Osteoblast (primary cell): ENCODE measurements around the gene CDC42BPA. TPM values are rescaled to one million over a fixed set of nuclear protein-coding genes. Genes with fewer than 3 reads are reported as not detected.

Experiments
- DNase-seq: peaks from one replicate; pipeline ENCODE4 v3.0.0; 2011; ENCODE audit warnings: low spot score, mixed read lengths; ENCODE audit not compliant: insufficient read length; ENCODE audit errors: missing footprints
- H2AFZ ChIP-seq: 2 replicates; pipeline ENCODE4 v1.6.0; 2011; ENCODE audit warnings: mild to moderate bottlenecking, low read length
- H3K27ac ChIP-seq: 2 replicates; pipeline ENCODE4 v1.5.1; 2011; ENCODE audit warnings: mild to moderate bottlenecking, low read depth, low read length, moderate library complexity
- H3K27me3 ChIP-seq: 2 replicates; pipeline ENCODE4 v1.6.0; 2012; ENCODE audit warnings: mild to moderate bottlenecking, control low read depth, inconsistent platforms, low read length, moderate library complexity; ENCODE audit not compliant: insufficient read depth
- H3K36me3 ChIP-seq: 2 replicates; pipeline ENCODE4 v1.5.1; 2011; ENCODE audit warnings: mild to moderate bottlenecking, low read length, control low read depth, moderate library complexity; ENCODE audit not compliant: insufficient read depth
- H3K4me1 ChIP-seq: 2 replicates; pipeline ENCODE4 v1.5.1; 2011; ENCODE audit warnings: mild to moderate bottlenecking, low read length, control low read depth, moderate library complexity; ENCODE audit not compliant: insufficient read depth
- H3K4me2 ChIP-seq: 2 replicates; pipeline ENCODE4 v1.6.0; 2011; ENCODE audit warnings: mild to moderate bottlenecking, low read length; ENCODE audit not compliant: insufficient read depth
- H3K4me3 ChIP-seq: fragments of 200-600 bp; sonication (generic); 3 replicates; pipeline ENCODE4 v1.5.1; 2012; ENCODE audit warnings: mild to moderate bottlenecking, low read length, inconsistent platforms; ENCODE audit not compliant: insufficient read depth
- H3K79me2 ChIP-seq: 2 replicates; pipeline ENCODE4 v1.6.0; 2012; ENCODE audit warnings: mild to moderate bottlenecking, low read length, control low read depth, inconsistent platforms; ENCODE audit not compliant: insufficient read depth
- H3K9me3 ChIP-seq: 2 replicates; pipeline ENCODE4 v1.5.1; 2011; ENCODE audit warnings: low read depth, low read length, control low read depth
- H4K20me1 ChIP-seq: 2 replicates; pipeline ENCODE4 v1.6.0; 2012; ENCODE audit warnings: mild to moderate bottlenecking, low read length, control low read depth; ENCODE audit not compliant: insufficient read depth
- CTCF ChIP-seq: IDR thresholded peaks from 2 replicates; pipeline ENCODE4 v1.5.1; 2011; ENCODE audit warnings: mild to moderate bottlenecking, low read depth, low read length, moderate library complexity; ENCODE audit errors: extremely low read depth
- total RNA-seq: library from RNA; depleted of rRNA; stranded (reverse); fragments of >200 nt; gene quantifications from 2 replicates; pipeline ENCODE4 v1.2.3, GENCODE V29; 2012

CDC42BPA gene
- total RNA-seq, 1 donor, result 77.8 TPM

- no peak for TF ChIP-seq CTCF
- Histone ChIP-seq H3K4me2 (no peak overlapping the region), H2AFZ (no peak overlapping the region), H3K27me3 (no peaks in the 10 kb centered on the region), H3K27ac (no peak overlapping the region), H3K9me3 (no peaks in the 10 kb centered on the region), H3K36me3 (no peaks in the 10 kb centered on the region), H3K4me3 (no peak overlapping the region), H3K79me2 (no peaks in the 10 kb centered on the region), H3K4me1 (no peaks in the 10 kb centered on the region), H4K20me1 (peaks cover 2% of the 10 kb centered on the region)
- DNase-seq, result no peak
Measured at GRCh38 chr1:226948996-226949395, 369.3 kb downstream of the CDC42BPA start.

GRCh38 chr1:226948480-226948879 lies 369.8 kb downstream of the CDC42BPA start:
- Histone ChIP-seq H2AFZ (no peak overlapping the region), H4K20me1 (peaks cover 2% of the 10 kb centered on the region), H3K4me2 (no peak overlapping the region), H3K9me3 (no peaks in the 10 kb centered on the region), H3K27me3 (no peaks in the 10 kb centered on the region), H3K36me3 (no peaks in the 10 kb centered on the region), H3K79me2 (no peaks in the 10 kb centered on the region), H3K4me1 (no peaks in the 10 kb centered on the region), H3K4me3 (no peak overlapping the region), H3K27ac (no peak overlapping the region)
- DNase-seq, result no peak
- no peak for TF ChIP-seq CTCF

- no peaks in the 10 kb centered on the region for H3K9me3 ChIP-seq
- no peaks in the 10 kb centered on the region for H3K27me3 ChIP-seq
- H3K79me2 ChIP-seq, result no peaks in the 10 kb centered on the region
- H4K20me1 ChIP-seq, result peaks cover 2% of the 10 kb centered on the region
- H3K4me3 ChIP-seq, result no peak overlapping the region
- H2AFZ ChIP-seq, result no peak overlapping the region
- TF ChIP-seq CTCF, result no peak
- H3K4me1 ChIP-seq, result peaks cover 2% of the 10 kb centered on the region
- no peak for DNase-seq
- no peak overlapping the region for H3K27ac ChIP-seq
- H3K36me3 ChIP-seq, result no peaks in the 10 kb centered on the region
- H3K4me2 ChIP-seq, result no peak overlapping the region
Measured at GRCh38 chr1:226948051-226948450, 370.2 kb downstream of the CDC42BPA start.

- DNase-seq, result no peak
- TF ChIP-seq CTCF, result no peak
- no peaks in the 10 kb centered on the region for H3K27me3 ChIP-seq
Measured at GRCh38 chr1:226946841-226947240, 371.5 kb downstream of the CDC42BPA start.

More at GRCh38 chr1:226946841-226947240, 371.5 kb downstream of the CDC42BPA start:
- H3K79me2 ChIP-seq, result no peaks in the 10 kb centered on the region
- H3K4me3 ChIP-seq, result no peak overlapping the region
- no peak overlapping the region for H3K27ac ChIP-seq
- no peak overlapping the region for H3K4me2 ChIP-seq
- no peaks in the 10 kb centered on the region for H3K9me3 ChIP-seq
- peaks cover 5% of the 10 kb centered on the region for H3K4me1 ChIP-seq
- H4K20me1 ChIP-seq, result peaks cover under 1% of the 10 kb centered on the region
- no peak overlapping the region for H2AFZ ChIP-seq
- no peaks in the 10 kb centered on the region for H3K36me3 ChIP-seq
